Activated CD4-positive, alpha-beta T cell treated with anti-CD3 and anti-CD28 coated beads for 4 hours (primary cell): ENCODE data around the gene ATG7.
"Not testable (repeated sequence)": the region's sequence is repeated elsewhere in the genome, so short reads cannot be mapped to it uniquely, and the experiment has no call there.

Experiments used
- DNase-seq, 2 donors: peaks; one replicate each; pipeline ENCODE4 v3.0.0-alpha.2; 2020

Gene ATG7

GRCh38 chr3:11558918-11559815 is 287.0 kb downstream of the ATG7 start:
- no peak for DNase-seq

DNA sequence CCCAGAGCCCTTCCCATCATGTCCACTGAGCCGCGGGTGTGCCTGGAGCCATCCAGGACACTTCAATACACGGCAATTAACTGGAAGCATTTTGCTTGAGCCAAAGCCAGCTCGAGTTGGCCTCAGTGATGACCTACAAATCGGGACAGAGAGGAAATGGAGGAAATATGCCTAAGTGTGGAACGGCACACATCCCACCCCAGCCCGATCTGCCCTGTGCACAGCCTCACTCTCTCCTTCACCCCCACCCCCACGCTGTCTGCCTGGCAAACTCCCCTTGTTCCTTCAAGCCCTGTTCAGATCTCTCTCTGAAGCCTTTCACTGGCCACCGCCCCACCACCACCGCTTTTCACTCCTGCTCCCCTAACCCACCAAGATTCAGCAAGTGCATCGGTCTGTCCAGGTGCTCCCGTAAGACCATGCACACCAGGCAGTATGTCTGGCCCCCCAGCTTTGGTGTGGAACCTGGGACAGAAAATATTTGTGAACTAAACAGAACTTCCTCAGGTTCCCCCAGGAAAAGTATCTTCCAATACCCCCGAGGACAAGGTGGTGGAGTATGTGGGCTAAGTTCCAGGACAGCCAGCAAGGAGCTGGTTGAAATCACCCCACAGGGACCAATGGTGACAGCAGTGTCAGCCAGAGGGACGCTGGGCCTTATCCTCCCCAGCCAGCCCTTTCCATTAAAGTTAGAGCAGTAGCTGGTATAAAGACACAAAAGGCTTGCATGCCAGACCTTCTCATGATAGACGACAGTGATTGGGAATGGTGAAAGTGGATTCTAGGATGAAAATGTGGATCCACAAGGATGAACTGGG is 287.8 kb downstream of the ATG7 start:
- no peak for DNase-seq

- DNase-seq: no peak
Measured at GRCh38 chr3:11560746-11561145, 288.5 kb downstream of the ATG7 start.

DNA sequence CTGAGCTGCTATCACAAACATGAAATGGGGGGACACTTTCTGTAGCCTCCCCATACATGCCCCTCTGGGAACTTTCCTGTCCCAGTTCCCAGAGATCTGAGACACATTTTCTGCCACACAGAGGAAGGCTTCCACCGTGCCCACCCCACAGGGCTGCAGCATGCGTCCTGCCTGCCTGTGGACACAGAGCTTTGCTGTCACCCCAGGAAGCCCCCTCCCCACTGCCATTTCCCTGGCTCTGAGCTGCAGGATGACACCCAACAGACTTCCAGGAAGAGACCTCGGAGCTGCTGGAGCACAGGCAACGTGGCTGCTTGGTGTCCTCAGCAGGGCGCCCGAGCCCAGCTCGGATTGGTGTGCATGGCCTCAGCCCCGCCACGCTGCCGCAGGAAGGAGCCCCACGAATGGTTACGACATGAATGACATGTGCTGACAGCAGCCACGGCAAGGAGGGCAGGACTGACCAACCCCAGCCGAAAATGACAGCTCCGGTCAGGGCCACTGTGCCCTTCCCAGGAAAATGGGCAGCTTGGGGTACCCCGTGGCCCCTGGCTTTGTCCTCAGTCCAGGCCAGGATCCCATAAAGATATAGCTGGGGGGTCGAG is 290.2 kb downstream of the ATG7 start:
- no peak for DNase-seq

DNA sequence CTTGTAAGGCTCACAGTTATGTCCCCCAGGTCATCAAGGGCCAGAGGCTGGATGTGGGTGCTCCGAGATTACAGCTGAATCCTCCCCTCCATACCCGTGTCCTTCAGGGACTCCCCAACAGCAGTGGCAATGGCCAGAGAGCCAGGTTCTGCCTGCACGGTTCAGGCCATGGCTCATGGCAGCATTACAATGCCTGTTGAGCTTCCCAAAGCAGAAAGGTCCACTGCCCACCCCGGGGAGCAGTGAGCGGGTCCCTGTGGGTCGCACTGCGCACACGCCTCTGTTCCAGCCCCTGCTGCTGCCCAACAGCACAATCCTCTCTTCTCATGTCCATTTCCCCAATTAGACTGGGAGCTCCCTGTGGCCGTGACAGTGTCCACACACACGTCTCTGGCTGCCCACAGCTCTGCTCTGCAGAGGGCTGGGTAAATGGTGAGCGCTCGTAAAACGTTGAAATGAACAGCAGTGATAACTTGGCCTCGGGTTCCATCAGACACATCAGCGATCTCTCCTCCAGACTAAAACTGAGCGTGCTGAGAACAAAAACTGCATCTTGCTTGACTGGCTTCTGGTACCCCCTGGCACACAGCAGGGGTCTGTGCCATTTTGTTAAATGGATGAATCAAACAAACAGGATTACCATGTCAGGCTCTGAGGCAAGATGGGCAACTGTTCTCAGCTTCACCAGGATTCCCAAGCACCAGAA is 291.1 kb downstream of the ATG7 start:
- no peak for DNase-seq

DNA sequence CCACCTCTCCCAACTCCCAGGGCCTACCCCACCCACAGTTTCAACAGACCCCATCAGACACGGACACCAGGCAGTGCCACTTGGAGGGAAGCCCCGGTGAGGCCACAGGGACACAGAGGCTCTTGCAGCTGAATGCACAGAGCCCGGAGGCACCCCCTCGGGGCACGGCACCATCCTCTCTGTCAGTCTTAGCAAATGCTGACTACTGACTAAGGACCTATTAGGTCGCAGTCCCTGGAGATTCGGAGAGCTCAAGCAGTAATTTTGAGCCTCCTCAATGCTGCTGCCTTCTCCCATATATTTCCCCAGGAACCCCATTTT is 291.6 kb downstream of the ATG7 start:
- DNase-seq: no peak

- no peak for DNase-seq
Measured at GRCh38 chr3:11564577-11565001, 292.4 kb downstream of the ATG7 start.

- DNase-seq: no peak
Measured at GRCh38 chr3:11565072-11565471, 292.9 kb downstream of the ATG7 start.

DNA sequence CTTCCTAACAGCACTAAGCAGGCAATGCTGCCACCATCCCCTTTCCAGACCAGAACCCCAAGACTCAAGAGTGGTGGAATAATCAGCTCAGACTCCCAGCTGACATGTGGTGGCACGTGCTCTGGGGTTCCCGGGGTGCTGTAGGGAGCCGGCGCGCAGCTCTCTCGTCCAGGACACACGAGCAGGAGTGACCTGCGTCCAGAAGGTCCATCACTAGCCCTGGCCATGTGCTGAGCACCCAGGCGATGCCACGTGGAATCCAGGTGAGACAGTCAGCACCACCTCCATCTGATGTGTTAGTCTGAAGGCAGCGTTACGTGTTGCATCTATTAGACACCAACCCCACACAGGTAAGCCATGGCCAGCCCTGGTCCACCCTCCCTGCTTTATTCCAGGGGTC is 293.3 kb downstream of the ATG7 start:
- no peak for DNase-seq

- no peak for DNase-seq
Measured at GRCh38 chr3:11565932-11566331, 293.7 kb downstream of the ATG7 start.

DNA sequence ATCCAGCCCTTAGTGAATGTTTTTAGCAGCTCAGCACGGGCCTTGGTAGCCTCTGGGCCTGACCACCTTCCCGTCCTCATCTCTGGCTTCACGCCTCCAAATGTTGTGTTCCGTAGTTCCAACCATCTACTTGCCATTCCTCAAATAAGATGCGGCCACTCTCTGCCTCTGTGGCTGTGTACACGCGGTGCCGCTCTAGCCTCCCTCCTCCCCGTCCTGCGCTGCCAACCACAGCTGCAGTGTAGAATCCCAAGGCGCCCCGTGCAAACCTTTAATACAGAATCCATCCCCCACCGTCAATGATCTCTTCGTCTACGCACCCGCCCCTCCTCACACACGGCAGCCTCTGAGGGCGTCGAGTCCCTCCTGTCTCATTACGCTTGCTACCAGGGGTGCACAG is 294.3 kb downstream of the ATG7 start:
- no peak for DNase-seq

GRCh38 chr3:11566916-11567315 is 294.7 kb downstream of the ATG7 start:
- DNase-seq: no peak

- DNase-seq: no peak
Measured at GRCh38 chr3:11567516-11568467, 295.6 kb downstream of the ATG7 start.

GRCh38 chr3:11568503-11569155 is 296.4 kb downstream of the ATG7 start:
- DNase-seq: no peak

DNA sequence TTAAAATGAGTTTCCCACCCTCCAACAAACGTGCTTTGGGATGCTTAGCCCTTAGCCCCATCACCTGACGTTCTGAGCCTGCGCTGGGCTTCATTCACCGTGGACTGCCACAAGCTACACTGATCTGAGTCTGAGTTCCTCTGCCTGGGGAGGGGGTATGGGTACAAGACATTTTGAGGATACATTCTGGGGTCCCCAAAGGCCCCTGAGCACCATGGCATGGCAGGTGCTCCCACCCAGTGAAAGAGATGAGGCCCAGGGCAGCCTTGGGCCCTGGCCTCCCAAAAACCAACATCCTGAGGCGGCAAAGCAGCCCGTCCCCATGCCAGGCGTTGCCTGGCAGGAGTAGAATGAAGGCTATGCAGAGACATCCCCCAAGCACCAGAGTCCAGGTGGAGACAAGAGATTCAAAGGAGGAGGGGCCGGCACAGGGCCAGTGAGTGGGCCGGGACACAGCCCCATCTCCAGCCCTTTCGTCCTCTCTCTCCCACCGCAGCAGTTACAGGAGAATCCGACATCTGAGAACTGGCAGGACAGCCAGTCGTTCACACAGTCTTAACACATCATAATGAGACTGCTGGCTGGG is 297.1 kb downstream of the ATG7 start:
- no peak for DNase-seq

DNA sequence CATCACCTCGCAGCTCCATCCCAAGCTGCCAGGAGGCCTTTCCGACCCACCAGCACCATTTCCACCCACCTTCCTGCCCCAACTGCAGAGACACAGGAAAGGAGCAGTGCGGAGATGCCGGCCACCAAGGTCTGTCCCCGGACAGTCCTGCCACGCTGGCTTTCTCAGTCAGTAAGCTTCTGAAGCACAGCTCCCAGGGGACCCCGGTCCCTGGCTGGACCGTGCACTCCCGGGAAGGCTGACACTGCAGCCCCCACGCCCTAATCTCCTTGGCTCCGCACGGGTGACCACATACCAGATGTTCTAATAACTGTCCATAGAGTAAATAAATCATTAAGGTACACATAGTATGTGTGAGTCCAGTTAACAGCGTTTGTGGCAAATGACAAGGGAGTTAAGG is 298.1 kb downstream of the ATG7 start:
- no peak for DNase-seq

DNA sequence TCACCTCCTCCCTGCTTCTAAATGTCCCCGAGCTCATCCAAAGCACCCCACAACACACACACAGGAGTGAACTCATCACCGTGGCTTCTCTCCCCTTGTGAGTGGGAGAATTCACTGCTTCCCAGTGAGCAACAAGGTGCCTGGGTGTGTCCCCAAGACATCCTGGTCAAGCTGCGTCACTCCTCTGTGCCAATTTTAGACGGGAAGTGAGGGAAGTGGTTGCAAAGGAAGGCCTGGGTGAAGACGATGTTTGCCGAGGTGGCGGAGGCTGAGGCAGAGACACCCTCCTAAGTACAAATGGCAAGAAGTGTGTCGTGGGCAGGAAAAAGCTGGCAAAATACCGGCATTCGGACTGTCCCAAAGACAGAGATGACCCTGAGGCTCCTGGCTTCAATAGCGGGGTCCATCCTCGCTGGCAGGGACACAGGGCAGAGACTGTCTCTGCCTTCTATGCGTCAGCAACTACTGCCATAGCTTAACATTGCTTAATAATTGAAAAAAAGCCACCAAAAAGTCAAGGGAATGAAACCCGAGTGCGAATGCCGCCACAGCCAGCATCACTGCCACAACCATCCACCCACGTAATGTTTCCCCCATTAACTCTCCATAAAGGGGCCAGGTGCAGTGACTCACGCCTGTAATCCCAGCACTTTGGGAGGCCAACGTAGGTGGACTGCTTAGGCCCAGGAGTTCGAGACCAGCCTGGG is 298.7 kb downstream of the ATG7 start:
- no peak for DNase-seq

DNA sequence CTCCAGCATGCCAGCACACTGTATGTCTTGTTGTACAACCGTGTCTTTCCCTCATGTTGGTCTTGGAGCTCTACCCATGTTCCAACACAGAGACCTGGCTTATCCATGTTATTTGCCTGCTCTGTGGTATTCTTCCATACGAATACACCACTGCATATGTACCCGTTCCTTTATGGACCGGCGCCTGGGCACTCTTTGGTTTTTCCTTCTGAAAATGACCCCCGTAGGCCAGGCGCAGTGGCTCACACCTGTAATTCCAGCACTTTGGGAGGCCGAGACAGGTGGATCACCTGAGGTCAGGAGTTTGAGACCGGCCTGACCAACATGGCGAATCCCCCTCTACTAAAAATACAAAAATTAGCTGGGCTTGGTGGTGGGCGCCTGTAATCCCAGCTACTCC is 300.5 kb downstream of the ATG7 start:
- not testable (repeated sequence) for DNase-seq

GRCh38 chr3:11574981-11575669 is 302.9 kb downstream of the ATG7 start:
- no peak for DNase-seq

DNA sequence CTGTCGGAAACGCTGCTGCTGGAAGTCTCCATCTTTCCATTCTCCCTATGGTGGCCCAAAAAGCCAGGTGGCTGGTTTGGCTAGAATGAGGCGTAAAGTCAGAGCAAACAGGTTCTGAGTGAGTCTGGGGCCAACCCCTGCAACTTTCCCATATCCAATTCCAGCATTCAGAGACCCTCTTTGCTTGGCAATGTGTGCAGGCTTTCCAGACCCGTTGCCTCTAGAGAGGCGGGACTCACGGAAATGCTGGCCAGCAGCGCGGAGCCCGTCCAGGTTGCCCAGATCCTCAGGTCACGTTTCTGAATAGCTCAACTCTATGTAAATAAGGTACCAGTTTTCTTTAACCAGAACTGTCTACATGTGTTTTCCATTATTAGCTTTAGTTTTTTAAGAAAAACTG is 303.5 kb downstream of the ATG7 start:
- no peak for DNase-seq
